NK-92 (cell line): ENCODE measurements around the gene HYAL4.
"Not testable (repeated sequence)": the region's sequence is repeated elsewhere in the genome, so short reads cannot be mapped to it uniquely, and the experiment has no call there.

ENCODE experiments used
- DNase-seq: peaks from one replicate; lab custom pipeline; 2025; ENCODE audit not compliant: unreplicated experiment; lab: John Stamatoyannopoulos, UW

HYAL4 gene

GRCh38 chr7:123846217-123846891, 1.4 kb downstream of the HYAL4 start:
- no peak for DNase-seq

GRCh38 chr7:123847868-123848267, 2.9 kb downstream of the HYAL4 start:
- DNase-seq, result no peak

GRCh38 chr7:123849855-123850254, 4.9 kb downstream of the HYAL4 start:
- no peak for DNase-seq

DNA sequence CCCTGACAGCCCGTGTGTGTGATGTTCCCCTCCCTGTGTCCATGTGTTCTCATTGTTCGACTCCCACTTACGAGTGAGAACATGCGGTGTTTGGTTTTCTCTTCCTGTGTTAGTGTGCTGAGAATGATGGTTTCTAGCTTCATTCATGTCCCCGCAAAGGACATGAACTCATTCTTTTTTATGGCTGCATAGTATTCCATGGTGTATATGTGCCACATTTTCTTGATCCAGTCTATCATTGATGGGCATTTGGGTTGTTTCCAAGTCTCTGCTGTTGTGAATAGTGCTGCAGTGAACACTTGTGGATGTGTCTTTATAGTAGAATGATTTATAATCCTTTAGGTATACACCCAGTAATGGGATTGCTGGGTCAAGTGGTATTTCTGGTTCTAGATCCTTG, 6.4 kb downstream of the HYAL4 start:
- not testable (repeated sequence) for DNase-seq

DNA sequence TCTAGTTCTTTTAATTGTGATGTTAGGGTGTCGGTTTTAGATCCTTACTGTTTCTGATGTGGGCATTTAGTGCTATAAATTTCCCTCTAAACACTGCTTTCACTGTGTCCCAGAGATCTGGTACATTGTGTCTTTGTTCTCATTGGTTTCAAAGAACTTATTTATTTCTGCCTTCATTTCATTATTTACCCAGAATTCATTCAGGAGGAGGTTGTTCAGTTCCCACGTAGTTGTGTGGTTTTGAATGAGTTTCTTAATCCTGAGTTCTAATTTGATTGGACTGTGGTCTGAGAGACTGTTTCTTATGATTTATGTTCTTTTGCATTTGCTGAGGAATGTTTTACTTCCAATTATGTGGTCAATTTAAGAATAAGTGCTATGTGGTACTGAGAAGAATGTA, 9.3 kb downstream of the HYAL4 start:
- not testable (repeated sequence) for DNase-seq

DNA sequence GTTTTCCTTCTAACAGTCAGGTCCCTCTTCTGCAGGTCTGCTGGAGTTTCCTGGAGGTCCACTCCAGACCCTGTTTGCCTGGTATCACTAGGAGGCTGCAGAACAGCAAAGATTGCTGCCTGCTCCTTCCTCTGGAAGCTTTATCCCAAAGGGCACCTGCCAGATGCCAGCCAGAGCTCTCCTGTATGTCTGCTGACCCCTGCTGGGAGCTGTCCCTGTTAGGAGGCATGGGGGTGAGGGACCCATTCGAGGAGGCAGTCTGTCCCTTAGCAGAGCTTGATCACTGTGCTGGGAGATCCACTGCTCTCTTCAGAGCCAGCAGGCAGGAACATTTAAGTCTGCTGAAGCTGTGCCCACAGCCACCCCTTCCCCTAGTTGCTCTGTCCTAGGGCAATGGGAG, 11.5 kb downstream of the HYAL4 start:
- DNase-seq, result not testable (repeated sequence)

GRCh38 chr7:123860848-123861247, 15.9 kb downstream of the HYAL4 start:
- no peak for DNase-seq

DNA sequence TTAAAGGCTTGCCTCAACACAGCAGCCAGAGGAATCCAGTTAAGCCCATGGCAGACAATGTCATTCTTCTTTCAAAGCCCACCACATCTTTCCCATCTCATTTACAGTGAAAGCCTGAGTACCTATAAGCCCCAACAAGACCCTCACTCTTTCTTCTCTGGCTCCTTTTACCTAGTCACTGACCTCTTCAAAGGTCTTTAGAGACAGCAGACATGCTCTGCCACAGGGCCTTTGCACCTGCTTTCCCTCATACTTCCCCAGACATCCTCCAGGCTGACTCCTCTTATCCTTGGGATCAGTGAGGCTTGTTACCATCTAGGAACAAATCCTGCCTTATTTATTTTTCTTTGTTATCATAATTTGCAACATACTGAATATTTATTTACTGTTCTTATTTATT, 17.8 kb downstream of the HYAL4 start:
- DNase-seq, result no peak

DNA sequence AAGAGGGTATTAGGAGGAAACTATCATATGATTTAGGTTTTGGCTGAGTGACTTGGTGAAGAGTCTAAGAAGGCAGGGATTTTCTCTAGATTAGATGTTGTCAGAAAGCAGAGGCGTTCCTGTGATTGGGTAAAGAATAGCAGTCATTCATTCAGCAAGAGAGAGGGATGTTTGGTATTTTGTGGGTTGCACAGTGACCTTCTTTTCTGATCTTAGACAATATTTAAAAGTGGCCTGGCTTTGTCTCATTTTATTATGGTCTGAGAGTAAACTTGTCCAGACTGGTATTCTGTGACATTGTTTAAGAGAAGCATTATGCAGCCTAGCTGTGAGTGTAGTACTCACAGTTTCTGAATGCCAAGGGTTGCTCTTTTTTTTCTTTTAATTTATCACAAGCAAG, 18.5 kb downstream of the HYAL4 start:
- DNase-seq, result no peak

DNA sequence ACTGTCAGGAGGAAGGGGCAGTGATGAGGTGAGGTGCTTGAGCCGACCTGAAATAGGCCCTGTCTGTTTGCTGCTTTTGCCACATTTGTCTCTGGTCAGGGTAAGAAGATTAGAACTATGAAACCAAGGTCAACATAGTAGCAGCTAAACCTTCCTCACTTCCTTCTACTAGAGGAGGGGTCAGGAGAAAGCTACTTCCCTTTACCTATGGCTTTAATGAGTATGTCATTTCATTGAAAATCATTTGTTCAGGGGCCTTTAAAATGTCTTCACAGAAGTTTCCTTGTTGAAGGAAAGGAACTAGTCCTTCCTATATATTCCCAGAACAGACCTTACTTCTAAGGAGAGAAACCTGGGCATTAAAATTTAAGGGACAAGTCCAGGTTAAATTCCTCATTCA, 19.0 kb downstream of the HYAL4 start:
- no peak for DNase-seq

- DNase-seq, result no peak
Observed at GRCh38 chr7:123864436-123864835, 19.5 kb downstream of the HYAL4 start.

GRCh38 chr7:123864966-123865365, 20.0 kb downstream of the HYAL4 start:
- DNase-seq, result no peak

GRCh38 chr7:123865517-123866117, 20.6 kb downstream of the HYAL4 start:
- no peak for DNase-seq

DNA sequence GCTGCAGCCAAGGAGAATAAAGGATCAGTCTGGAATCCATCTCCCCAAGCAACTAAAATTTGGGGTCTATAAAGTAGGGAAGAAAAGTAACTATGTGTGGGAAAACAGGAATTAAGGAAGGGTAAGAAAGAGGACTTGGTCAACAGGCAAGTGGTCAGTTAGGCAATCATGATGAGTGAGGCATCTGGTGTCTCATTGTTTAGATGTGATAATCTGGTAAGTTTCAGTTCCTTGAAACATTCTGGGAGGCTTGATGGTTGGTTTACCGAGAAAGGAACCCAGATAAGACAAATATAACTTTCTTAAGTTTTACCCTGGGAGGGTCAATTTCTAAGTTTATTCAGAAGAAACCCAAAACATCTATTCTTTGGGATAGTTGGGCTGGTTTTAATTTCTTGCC, 22.3 kb downstream of the HYAL4 start:
- no peak for DNase-seq

DNA sequence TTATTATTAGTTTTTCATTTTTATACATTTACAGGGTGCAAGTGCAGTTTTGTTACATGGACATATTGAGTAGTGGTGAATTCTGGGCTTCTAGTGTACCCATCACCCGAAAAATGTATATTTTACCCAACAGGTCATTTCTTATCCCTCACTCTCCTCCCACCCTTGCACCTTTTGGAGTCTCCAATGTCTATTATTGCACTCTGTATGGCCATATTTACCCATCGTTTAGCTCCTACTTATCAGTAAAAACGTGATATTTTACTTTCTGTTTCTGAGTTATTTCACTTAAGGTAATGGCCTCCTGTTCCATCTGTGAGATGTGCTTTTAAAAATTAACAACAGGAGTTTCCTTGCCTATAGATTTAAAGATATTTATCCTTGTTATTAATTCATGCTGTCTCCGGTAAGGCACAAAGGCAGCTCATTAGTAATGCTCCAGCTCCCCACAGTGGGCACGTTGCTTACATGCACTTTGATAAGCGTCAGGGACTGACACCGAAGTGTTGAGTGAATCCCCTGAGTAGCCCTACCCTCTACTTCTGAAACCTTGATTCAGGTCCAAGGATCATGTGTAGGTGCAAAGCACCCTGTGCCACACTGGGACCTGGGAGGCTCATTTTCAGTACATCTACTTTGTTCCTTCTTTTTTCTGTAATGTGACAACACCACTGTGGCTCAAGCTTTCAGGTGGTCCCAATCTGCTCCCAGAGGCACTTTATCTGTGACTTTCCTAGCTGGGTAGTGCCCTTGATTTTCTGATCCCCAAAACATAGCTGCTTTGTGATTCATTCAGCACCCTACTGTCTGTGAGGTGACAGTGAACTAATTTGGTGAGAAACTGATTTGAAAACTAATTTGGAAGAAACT, 27.3 kb downstream of the HYAL4 start:
- DNase-seq, result no peak

DNA sequence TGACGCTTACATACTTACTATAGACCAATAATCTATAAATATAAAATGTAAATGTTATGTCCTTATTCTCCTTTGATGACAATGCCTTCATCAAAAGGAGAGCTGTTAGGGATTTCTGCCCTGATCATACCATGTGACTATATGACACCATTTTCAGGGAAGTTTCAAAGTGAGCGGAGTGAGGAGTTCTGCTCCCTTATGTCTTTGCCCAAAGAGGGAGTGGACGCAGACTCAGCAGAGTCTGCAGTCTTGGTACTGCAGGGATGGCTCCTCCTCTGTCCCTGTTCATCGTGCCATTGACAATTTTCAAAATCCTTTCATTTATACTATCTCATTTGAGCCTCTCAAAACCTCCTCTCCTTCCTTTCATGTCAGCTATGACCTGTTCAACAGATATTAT, 27.9 kb downstream of the HYAL4 start:
- no peak for DNase-seq

DNA sequence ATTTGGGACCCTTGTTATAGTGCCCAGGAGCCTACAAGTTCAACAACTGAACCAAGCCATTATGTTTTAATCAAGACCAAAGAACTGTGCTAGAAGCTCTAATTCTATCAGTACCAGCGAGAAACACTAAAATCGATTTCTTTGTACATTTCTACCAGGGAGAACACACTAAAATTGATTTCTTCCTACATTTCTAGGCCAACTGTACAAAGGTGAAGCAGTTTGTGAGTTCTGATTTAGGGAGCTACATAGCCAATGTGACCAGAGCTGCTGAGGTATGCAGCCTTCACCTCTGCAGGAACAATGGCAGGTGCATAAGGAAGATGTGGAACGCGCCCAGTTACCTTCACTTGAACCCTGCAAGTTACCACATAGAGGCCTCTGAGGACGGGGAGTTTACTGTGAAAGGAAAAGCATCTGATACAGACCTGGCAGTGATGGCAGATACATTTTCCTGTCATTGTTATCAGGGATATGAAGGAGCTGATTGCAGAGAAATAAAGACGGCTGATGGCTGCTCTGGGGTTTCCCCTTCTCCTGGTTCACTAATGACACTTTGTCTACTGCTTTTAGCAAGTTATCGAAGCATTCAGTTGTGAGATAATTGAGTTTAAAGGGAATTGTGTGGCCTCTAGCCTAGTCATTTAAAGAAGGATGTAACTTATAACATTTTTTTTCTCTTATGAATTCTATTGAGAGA, 31.7 kb downstream of the HYAL4 start:
- DNase-seq, result no peak

DNA sequence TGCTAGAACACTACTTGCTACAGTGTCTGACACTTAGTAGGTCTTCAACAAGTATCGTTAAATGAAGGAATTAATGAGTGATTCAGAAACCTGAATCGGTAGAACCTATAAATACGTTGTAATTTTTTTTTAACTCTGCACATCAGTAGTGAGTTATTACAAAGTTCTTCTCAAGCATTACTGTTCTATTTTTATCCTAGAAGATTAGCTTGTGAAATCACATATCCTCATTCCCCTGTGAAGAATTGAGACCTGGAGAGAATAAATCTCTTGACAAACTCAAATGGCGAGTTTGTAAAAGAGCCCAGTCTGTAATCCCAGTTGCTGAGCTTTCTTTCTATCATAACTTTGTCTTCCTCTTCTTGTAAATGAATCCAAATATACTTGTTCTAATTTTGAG, 34.7 kb downstream of the HYAL4 start:
- no peak for DNase-seq

- DNase-seq, result no peak
Observed at GRCh38 chr7:123881300-123881699, 36.3 kb downstream of the HYAL4 start.

DNA sequence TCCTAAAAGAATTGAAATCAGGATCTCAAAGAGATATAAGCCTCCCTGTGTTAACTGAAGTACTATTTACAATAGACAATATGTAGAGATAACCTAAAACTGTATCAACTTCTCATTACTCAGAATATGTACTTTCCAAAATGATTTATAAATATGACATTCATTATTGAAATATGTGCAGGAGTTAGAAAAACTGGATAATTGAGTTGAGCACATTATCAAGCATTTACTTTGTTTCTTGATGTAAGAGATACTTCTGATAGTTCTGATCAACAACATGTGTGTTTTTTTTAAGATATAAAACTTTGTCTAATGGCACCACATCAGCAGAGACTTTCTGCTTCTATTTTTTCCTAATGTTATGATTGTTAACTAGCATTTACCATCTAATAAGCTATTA, 38.2 kb downstream of the HYAL4 start:
- no peak for DNase-seq

GRCh38 chr7:123888192-123888591, 43.2 kb downstream of the HYAL4 start:
- no peak for DNase-seq
